ENCODE results near the gene LAMTOR5. TPM values are rescaled to one million over a fixed set of nuclear protein-coding genes. Genes with fewer than 3 reads are reported as not detected.

LAMTOR5 gene
- total and polyA plus RNA-seq, 10 of the 15 experiments (the other 5 are each of a cell fraction or from before 2014, with no cell fraction given) = 64.1 to 613 (median 315) TPM

- TF ChIP-seq, protein P1, sequence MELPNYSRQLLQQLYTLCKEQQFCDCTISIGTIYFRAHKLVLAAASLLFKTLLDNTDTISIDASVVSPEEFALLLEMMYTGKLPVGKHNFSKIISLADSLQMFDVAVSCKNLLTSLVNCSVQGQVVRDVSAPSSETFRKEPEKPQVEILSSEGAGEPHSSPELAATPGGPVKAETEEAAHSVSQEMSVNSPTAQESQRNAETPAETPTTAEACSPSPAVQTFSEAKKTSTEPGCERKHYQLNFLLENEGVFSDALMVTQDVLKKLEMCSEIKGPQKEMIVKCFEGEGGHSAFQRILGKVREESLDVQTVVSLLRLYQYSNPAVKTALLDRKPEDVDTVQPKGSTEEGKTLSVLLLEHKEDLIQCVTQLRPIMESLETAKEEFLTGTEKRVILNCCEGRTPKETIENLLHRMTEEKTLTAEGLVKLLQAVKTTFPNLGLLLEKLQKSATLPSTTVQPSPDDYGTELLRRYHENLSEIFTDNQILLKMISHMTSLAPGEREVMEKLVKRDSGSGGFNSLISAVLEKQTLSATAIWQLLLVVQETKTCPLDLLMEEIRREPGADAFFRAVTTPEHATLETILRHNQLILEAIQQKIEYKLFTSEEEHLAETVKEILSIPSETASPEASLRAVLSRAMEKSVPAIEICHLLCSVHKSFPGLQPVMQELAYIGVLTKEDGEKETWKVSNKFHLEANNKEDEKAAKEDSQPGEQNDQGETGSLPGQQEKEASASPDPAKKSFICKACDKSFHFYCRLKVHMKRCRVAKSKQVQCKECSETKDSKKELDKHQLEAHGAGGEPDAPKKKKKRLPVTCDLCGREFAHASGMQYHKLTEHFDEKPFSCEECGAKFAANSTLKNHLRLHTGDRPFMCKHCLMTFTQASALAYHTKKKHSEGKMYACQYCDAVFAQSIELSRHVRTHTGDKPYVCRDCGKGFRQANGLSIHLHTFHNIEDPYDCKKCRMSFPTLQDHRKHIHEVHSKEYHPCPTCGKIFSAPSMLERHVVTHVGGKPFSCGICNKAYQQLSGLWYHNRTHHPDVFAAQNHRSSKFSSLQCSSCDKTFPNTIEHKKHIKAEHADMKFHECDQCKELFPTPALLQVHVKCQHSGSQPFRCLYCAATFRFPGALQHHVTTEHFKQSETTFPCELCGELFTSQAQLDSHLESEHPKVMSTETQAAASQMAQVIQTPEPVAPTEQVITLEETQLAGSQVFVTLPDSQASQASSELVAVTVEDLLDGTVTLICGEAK (IDR thresholded peaks at IDR 0.05; ENCODE audit: borderline replicate concordance) = no peak
- TF ChIP-seq CUX1 (IDR thresholded peaks at IDR 0.05; ENCODE audit: insufficient replicate concordance, low read depth, low read length) = no peak
- no peak for TF ChIP-seq KLF5 (IDR thresholded peaks at IDR 0.05; ENCODE audit: partially characterized antibody)
- TF ChIP-seq E2F4 (IDR thresholded peaks at IDR 0.05; ENCODE audit: low read depth, low read length) = no peak
- TF ChIP-seq RCOR1 (conservative IDR thresholded peaks at IDR 0.05; ENCODE audit: low read depth, low read length) = no peak
- no peak for TF ChIP-seq SMC3 (IDR thresholded peaks at IDR 0.05; ENCODE audit: borderline replicate concordance, low read length)
- no peak for TF ChIP-seq SPI1 (IDR thresholded peaks at IDR 0.05; ENCODE audit: borderline replicate concordance, insufficient read depth, low read depth, low read length)
- no peak for TF ChIP-seq EP300 (IDR thresholded peaks at IDR 0.05; ENCODE audit: borderline replicate concordance in 1 of 2, control insufficient read depth in 1 of 2, low read depth in 2 of 2, low read length in 2 of 2)
These were observed 46.3 kb upstream of the LAMTOR5 start (continued) for GRCh38 chr1:110453829-110454228.
